HG02610 (cell line): ENCODE measurements around the gene DLGAP1.

ENCODE experiments used
- ATAC-seq: cut with Tn5 transposase; IDR thresholded peaks from one replicate; pipeline ENCODE4 v1.9.1; 2021; ENCODE audit warnings: mild to moderate bottlenecking, moderate library complexity; ENCODE audit not compliant: unreplicated experiment

Gene DLGAP1

DNA sequence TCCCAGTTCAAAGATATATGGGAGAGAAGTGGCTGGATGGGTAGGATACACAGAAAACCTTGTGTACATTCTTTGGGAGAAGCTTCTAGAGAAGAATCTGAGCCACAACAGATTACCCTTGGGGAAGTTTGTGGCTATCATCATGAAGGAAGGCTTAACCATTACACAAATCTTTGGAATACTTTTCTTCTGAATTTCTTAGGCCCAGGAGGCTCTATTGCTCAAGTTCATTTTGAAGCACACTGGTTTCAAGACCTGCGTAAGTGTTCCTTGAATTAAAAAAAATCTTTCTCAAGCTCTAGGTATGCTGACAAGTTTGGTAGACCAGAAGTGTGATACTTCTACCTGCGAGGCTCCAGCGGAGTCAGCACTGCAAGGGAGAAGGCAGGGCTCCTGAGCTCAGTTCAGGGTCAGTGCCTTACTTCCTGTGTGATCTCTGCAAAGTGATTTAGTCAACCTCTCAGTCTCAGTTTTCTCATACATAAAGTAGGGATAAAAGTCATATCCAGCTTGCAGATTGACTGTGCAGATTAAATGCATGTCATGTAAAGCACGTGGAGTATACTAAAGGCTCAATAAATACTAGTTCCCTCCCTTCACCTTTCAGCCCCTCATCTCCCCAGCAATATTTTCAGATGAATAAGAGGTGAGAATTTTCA lies 438.6 kb downstream of the DLGAP1 start:
- ATAC-seq: no peak

DNA sequence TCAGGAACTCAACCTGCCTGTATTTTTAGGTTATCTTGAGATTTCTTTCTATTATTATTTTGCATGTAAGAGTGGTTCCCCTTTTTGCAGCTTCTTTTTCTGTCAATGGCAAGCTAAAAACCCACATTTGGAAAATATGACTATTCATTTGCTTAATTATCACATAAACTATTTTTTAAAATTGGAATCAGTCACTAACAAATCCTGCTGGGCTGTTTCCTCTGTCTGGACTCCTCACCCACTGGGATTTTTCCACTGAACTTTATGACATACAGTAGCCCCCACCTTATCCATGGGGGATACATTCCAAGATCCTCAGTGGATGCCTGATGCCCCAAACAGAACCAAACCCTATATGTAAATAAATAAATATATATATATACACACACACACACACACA lies 447.3 kb downstream of the DLGAP1 start:
- no peak for ATAC-seq

- ATAC-seq: no peak
Observed at GRCh38 chr18:4004183-4004829, 450.8 kb downstream of the DLGAP1 start.

DNA sequence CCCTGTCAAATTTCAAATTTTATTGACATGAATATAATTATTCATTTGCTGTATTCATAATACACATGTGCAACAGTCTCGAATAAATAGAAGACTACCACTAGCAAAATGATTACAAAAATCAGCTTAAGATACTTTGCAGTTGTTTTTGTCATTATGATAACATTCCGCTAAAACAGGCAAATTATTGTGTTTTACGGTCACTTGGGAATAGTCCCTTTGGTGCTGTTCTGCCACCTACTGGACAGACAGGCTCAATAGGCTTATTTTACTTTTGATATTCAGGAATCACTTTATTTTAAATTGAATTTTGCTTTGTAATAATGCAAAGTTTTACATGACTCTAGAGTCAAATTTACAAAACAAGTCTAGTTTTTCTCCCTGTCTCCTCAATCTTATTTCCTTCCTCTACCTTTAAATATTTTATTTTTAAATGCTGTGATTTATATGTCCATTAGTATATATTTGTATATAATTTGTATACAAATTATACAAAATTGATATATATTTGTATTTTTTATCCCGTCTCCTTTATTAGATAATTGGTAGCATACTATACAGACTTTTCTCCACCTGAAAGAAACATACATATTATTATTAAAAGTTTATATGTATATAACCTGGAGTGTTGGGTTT lies 456.3 kb downstream of the DLGAP1 start:
- no peak for ATAC-seq

DNA sequence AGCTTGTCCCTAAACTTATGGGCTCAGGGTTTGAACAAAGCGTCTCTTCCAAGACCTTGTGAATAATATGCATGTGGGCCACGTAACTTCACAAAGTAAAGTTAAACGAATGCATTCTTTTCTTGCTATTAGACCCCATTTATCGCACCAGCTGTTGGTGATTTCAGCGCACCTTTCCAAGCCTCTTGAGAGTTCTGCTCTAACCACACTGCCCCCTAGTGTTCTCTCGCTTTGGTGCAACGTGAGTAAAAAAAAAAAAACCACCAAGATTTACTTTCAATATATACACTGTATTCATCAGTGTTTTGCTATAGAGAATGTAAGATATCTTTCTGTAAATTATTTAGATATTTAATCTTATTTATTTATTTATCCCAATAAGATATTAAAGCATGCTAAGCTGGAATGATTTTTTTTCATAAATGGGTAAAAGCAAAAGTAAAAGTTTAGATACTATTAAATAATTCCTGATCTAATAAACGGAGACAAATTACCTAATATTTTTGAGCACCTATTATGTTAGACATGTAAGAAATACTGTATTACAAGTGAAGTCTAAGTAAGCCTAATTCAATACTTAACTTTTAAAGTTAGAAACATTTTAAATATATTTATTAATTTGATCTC lies 459.5 kb downstream of the DLGAP1 start:
- peak; percentile 65 for ATAC-seq

- ATAC-seq: no peak
Observed at GRCh38 chr18:3993941-3994687, 461.0 kb downstream of the DLGAP1 start.

GRCh38 chr18:3985664-3986063 lies 469.4 kb downstream of the DLGAP1 start:
- no peak for ATAC-seq

DNA sequence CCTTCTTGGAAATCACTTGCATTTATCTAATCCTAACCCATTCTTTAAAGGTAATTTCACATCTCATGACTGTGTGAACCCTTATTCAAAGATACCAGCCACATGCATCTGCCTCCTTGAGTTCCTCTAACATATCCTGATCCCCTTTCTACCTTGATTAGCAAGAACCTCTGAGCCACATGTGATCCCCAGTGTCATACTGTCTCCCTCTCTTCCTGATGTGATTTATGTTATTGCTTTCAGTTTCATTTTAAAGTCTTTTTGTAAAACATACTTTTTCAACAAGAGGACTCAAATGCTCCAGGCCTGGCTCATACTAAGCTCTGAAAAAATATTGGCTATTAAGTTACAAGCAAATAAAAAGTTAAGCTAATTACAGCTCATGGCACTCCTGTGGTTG lies 470.1 kb downstream of the DLGAP1 start:
- no peak for ATAC-seq

- no peak for ATAC-seq
Observed at GRCh38 chr18:3984163-3984757, 470.8 kb downstream of the DLGAP1 start.

DNA sequence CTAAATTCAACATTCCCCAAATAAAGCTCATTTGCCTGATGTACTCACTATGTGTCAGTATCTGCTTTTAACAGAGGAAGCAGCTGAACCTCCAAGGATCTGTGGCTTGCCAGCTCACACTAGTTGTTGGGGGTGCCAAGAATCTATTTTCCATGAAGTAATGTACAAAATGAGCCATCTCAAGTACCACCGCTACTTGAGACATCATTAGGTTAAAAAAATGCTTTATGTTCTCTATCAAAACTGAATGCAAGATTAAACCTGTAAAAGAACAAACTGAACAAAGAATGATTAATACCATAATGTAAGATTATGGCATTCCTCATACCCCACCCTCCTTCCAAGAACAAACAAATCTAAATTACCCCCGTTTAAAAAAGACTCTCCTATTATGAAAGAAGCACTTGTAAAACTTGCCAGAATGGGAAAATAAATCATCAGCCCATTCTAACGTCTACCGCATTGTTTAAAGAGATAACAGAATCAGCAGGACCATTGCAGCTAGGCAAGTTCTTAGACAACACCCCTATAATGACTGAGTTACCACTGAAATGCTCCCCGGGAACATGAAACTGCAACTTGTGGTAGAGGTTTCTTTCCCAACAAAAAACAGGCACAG lies 471.6 kb downstream of the DLGAP1 start:
- no peak for ATAC-seq

GRCh38 chr18:3982541-3982940 lies 472.6 kb downstream of the DLGAP1 start:
- no peak for ATAC-seq

DNA sequence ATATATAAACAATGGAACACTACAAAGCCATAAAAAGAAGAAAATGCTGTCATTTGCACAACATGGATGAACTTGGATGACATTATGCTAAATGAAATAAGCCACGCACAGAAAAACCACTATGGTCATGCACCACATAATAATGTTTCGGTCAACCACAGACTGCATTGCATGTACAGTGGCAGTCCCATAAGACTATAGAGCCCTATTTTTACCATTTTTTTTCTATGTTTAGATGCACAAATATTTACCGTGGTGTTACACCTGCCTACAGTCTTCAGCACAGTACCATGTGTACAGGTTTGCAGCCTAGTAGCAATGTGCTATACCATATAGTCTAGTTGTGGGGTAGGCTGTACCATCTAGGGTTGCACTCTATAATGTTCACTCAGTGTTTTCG lies 476.1 kb downstream of the DLGAP1 start:
- ATAC-seq: no peak

- ATAC-seq: no peak
Observed at GRCh38 chr18:3973191-3973850, 481.8 kb downstream of the DLGAP1 start.

- ATAC-seq: no peak
Observed at GRCh38 chr18:3972291-3972930, 482.7 kb downstream of the DLGAP1 start.

DNA sequence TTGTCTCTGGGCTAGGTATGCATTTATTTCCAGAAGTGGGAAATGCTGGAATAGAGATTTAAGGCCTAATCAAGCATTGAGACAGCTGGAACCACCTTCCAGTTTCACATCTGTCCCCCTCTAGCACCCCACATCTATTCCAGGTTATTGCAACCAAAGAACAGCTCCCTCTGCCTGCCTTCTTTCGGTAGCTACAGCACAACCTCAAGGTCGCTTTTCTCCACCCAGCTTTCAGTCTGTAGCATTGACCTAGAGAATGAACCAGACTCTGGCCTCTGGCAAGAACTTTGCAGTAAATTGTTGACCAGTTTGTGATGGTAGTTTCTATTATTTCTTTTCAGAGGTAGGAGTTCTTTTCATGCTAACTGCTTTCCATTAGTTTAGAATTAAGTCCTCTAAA lies 484.2 kb downstream of the DLGAP1 start:
- no peak for ATAC-seq

GRCh38 chr18:3967359-3968180 lies 487.5 kb downstream of the DLGAP1 start:
- ATAC-seq: no peak

GRCh38 chr18:3966642-3967358 lies 488.3 kb downstream of the DLGAP1 start:
- no peak for ATAC-seq

- no peak for ATAC-seq
Observed at GRCh38 chr18:3966246-3966641, 488.9 kb downstream of the DLGAP1 start.
